ENCODE data around the gene HP1BP3. TPM values are rescaled to one million over a fixed set of nuclear protein-coding genes. Genes with fewer than 3 reads are reported as not detected.

HP1BP3 gene
- total and polyA plus RNA-seq, 2 experiments from 2014 or later = 89.1 to 112 TPM

DNA sequence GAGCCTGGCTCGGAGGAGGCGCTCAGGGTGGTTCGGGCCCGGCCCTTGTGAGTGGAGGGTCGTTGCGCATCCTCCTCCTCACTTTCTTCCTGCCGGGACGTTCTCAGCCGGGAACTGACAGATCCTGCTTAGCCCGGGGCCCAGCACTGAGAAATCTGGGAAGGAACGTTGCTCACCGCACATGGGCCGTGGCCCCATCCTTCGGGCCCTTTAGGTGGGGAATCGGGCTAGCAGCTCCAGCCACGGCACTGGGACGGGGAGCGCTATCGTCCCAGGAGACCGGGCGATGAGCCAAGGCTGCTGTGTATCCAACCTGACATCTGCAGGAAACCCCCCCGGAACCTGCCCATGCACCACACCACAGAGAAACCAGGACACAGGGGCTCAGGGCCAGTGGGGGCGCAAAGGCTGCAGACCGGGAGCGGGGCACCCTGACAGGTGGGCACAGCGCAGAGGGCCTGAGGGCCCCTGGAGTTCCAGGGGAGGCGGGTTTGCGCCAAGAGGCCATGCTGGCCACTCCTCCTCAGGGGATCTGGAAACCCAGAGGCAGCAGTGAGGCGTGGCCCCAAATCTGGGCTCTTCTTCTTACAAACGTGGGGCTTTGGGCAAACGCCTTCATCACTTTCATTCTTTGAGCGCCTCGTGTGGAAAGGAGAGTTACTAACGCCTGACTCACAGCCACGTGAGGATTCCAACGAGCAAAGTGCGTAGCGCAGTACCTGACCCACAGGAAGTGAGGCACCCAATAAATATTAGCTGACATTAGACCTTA, 54.3 kb downstream of the HP1BP3 start, which contains the start of gene SH2D5:
SH2D5 (minus strand) TSS at position 116 of the 772 bp plus-strand sequence. CDS start 4,659 bp downstream, outside the sequence.
- H3K4me3 ChIP-seq = peak within 1 kb of the TSS; percentile 87
- Mint-ChIP-seq H3K9me3 (no peaks in the 10 kb centered on the region), H3K36me3 (ENCODE audit: low read depth) (no peaks in the 10 kb centered on the region; the same call in 2 of the 3 replicates), H3K4me1 (peaks cover 24% of the 10 kb centered on the region), H3K27ac (no peak within 1 kb of the TSS), H3K4me3 (peak within 1 kb of the TSS; percentile 78), H3K27me3 (ENCODE audit: insufficient read depth, low read depth, poor library complexity) (peaks cover 42% of the 10 kb centered on the region)
- no peaks in the 10 kb centered on the region; the same call in 1 of the 2 replicates for H4K20me1 ChIP-seq (replicated peaks; ENCODE audit: insufficient read depth)
- H2AFZ ChIP-seq = peak within 1 kb of the TSS; percentile 100
- ATAC-seq = peak; percentile 45
- no peaks in the 10 kb centered on the region for H3K36me3 ChIP-seq (ENCODE audit: insufficient read depth)
- H3K27ac ChIP-seq (ENCODE audit: low read depth) = no peak within 1 kb of the TSS
- H3K9me2 ChIP-seq (ENCODE audit: insufficient read depth) = no peaks in the 10 kb centered on the region
- DNase-seq (ENCODE audit: low spot score) = peak; percentile 90
- H3K27me3 ChIP-seq (ENCODE audit: insufficient read depth) = peaks cover 41% of the 10 kb centered on the region
- peaks cover 37% of the 10 kb centered on the region for H3K4me1 ChIP-seq (ENCODE audit: insufficient read depth)
- no peak for TF ChIP-seq STAT1 (IDR thresholded peaks at IDR 0.05; ENCODE audit: unreplicated experiment)
- TF ChIP-seq, protein P1, sequence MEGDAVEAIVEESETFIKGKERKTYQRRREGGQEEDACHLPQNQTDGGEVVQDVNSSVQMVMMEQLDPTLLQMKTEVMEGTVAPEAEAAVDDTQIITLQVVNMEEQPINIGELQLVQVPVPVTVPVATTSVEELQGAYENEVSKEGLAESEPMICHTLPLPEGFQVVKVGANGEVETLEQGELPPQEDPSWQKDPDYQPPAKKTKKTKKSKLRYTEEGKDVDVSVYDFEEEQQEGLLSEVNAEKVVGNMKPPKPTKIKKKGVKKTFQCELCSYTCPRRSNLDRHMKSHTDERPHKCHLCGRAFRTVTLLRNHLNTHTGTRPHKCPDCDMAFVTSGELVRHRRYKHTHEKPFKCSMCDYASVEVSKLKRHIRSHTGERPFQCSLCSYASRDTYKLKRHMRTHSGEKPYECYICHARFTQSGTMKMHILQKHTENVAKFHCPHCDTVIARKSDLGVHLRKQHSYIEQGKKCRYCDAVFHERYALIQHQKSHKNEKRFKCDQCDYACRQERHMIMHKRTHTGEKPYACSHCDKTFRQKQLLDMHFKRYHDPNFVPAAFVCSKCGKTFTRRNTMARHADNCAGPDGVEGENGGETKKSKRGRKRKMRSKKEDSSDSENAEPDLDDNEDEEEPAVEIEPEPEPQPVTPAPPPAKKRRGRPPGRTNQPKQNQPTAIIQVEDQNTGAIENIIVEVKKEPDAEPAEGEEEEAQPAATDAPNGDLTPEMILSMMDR (conservative IDR thresholded peaks at IDR 0.05; ENCODE audit: low read depth in 2 of 2) = peak; percentile 14 to 36; a peak in 2 of 4 replicates
- peaks cover 16% of the 10 kb centered on the region; the same call in 1 of the 2 replicates for H3F3A ChIP-seq (replicated peaks; ENCODE audit: low read depth)
- no peaks in the 10 kb centered on the region for H3K79me2 ChIP-seq (replicated peaks; ENCODE audit: insufficient read depth)
- H3K4me2 ChIP-seq = peak within 1 kb of the TSS; percentile 94

- TF ChIP-seq CREB1 (CRISPR knock-in tag; IDR thresholded peaks at IDR 0.05; ENCODE audit: low read depth) = peak; percentile 62
- TF ChIP-seq, protein P2, sequence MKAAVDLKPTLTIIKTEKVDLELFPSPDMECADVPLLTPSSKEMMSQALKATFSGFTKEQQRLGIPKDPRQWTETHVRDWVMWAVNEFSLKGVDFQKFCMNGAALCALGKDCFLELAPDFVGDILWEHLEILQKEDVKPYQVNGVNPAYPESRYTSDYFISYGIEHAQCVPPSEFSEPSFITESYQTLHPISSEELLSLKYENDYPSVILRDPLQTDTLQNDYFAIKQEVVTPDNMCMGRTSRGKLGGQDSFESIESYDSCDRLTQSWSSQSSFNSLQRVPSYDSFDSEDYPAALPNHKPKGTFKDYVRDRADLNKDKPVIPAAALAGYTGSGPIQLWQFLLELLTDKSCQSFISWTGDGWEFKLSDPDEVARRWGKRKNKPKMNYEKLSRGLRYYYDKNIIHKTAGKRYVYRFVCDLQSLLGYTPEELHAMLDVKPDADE (IDR thresholded peaks at IDR 0.05) = no peak
- Histone ChIP-seq H3K27me3 (ENCODE audit: insufficient read depth) (peaks cover 41% of the 10 kb centered on the region), H3K4me3 (peak overlapping the region; percentile 87), H3F3A (replicated peaks; ENCODE audit: low read depth) (peaks cover 16% of the 10 kb centered on the region; the same call in 1 of the 2 replicates), H4K20me1 (replicated peaks; ENCODE audit: insufficient read depth) (no peaks in the 10 kb centered on the region; the same call in 1 of the 2 replicates), H3K9me2 (ENCODE audit: insufficient read depth) (no peaks in the 10 kb centered on the region), H2AFZ (peak overlapping the region; percentile 100), H3K27ac (ENCODE audit: low read depth) (no peak overlapping the region), H3K36me3 (ENCODE audit: insufficient read depth) (no peaks in the 10 kb centered on the region), H3K79me2 (replicated peaks; ENCODE audit: insufficient read depth) (no peaks in the 10 kb centered on the region), H3K4me1 (ENCODE audit: insufficient read depth) (peaks cover 42% of the 10 kb centered on the region), H3K4me2 (peak overlapping the region; percentile 94)
- no peaks in the 10 kb centered on the region for H3K9me3 Mint-ChIP-seq
- H3K36me3 Mint-ChIP-seq (ENCODE audit: low read depth) = no peaks in the 10 kb centered on the region
- peaks cover 28% of the 10 kb centered on the region for H3K4me1 Mint-ChIP-seq
- no peak overlapping the region for H3K27ac Mint-ChIP-seq
- ATAC-seq (peak; percentile 70), DNase-seq (ENCODE audit: low spot score) (peak; percentile 92)
- peak overlapping the region; percentile 78 for H3K4me3 Mint-ChIP-seq
- peaks cover 39% of the 10 kb centered on the region for H3K27me3 Mint-ChIP-seq (ENCODE audit: insufficient read depth, low read depth, poor library complexity)
Observed at GRCh38 chr1:20732071-20732587, 55.0 kb downstream of the HP1BP3 start.
